Coronary artery (tissue), 2 donors: ENCODE results near the gene USP9X.
"Not testable (repeated sequence)": the region's sequence is repeated elsewhere in the genome, so short reads cannot be mapped to it uniquely, and the experiment has no call there.

Experiments
- DNase-seq: peaks from one replicate; pipeline ENCODE4 v3.0.0-alpha.2; 2017; ENCODE audit warnings: low spot score
- H3K27ac ChIP-seq, 2 donors: fragments of 200-600 bp; sonication (generic); one replicate each; pipeline ENCODE4 v1.5.1; 2016 to 2019
- H3K4me3 ChIP-seq: fragments of 200-600 bp; sonication (generic); 2 replicates; pipeline ENCODE4 v1.5.1; 2016; ENCODE audit warnings: mild to moderate bottlenecking, moderate library complexity
- CTCF ChIP-seq: fragments of 200-600 bp; sonication (generic); IDR thresholded peaks from one replicate; pipeline ENCODE4 v1.5.1; 2019; ENCODE audit warnings: antibody characterized with exemption

Gene USP9X

GRCh38 chrX:41180194-41180908 lies 95.1 kb downstream of the USP9X start:
- no peak for DNase-seq
- Histone ChIP-seq H3K27ac (no peak overlapping the region), H3K4me3 (no peak overlapping the region)
- peak; percentile 44 for TF ChIP-seq CTCF

- no peak for TF ChIP-seq CTCF
- no peak overlapping the region for H3K27ac ChIP-seq
- no peak for DNase-seq
- H3K4me3 ChIP-seq: no peak overlapping the region
These were observed 99.1 kb downstream of the USP9X start for GRCh38 chrX:41184312-41184711.

- not testable (repeated sequence) for DNase-seq, H3K4me3 ChIP-seq, H3K27ac ChIP-seq
These were observed 101.7 kb downstream of the USP9X start for GRCh38 chrX:41186946-41187345.

- H3K4me3 ChIP-seq: no peak overlapping the region
- TF ChIP-seq CTCF: no peak
- DNase-seq: no peak
- H3K27ac ChIP-seq: no peak overlapping the region
These were observed 103.9 kb downstream of the USP9X start for GRCh38 chrX:41189156-41189555.

GRCh38 chrX:41192880-41193279 lies 107.6 kb downstream of the USP9X start:
- Histone ChIP-seq H3K4me3 (no peak overlapping the region), H3K27ac (no peak overlapping the region)
- DNase-seq: no peak
- no peak for TF ChIP-seq CTCF

- no peak for DNase-seq
- no peak overlapping the region for H3K4me3 ChIP-seq
- H3K27ac ChIP-seq: no peak overlapping the region
- TF ChIP-seq CTCF: no peak
These were observed 113.2 kb downstream of the USP9X start for GRCh38 chrX:41198410-41198809.

- no peak overlapping the region for H3K27ac ChIP-seq
- no peak for DNase-seq
- TF ChIP-seq CTCF: no peak
- H3K4me3 ChIP-seq: no peak overlapping the region
These were observed 115.5 kb downstream of the USP9X start for GRCh38 chrX:41200785-41201184.

- Histone ChIP-seq H3K27ac (no peak overlapping the region), H3K4me3 (no peak overlapping the region)
- no peak for DNase-seq
- no peak for TF ChIP-seq CTCF
These were observed 124.6 kb downstream of the USP9X start for GRCh38 chrX:41209853-41210252.
